HEK293 (cell line): Measurements from ENCODE around the gene UGT1A4.
A peak's percentile ranks its signal among the peaks of the same experiment; 100 is the strongest.
"Not testable (repeated sequence)": the region's sequence is repeated elsewhere in the genome, so short reads cannot be mapped to it uniquely, and the experiment has no call there.

Experiments
- CTCF ChIA-PET: fragments of 350-600 bp; formaldehyde crosslinking; extraction: SDS; loops from one replicate; lab custom pipeline; 2021; ENCODE audit warnings: antibody characterized with exemption; lab: Yijun Ruan, JAX
- POLR2A ChIA-PET: fragments of 300-600 bp; formaldehyde crosslinking; extraction: SDS; loops from one replicate; lab custom pipeline; 2020; ENCODE audit warnings: antibody characterized with exemption, inconsistent platforms; lab: Yijun Ruan, JAX
- H3K27ac ChIP-seq: fragments of 200-500 bp; sonication (Bioruptor generic); 2 replicates; pipeline ENCODE4 v1.5.1; 2014; ENCODE audit warnings: low read depth, low read length, control low read depth, inconsistent platforms; ENCODE audit errors: extremely low read depth
- H3K36me3 ChIP-seq, 2 experiments: fragments of 200-500 bp in 1 of 2; sonication (Bioruptor generic) in 1 of 2; 1 replicate in 1 of 2; 2 replicates in 1 of 2; pipeline ENCODE4 v1.5.1; 2014 to 2017; ENCODE audit warnings: inconsistent platforms in 2 of 2, low read length in 2 of 2; ENCODE audit not compliant: control insufficient read depth in 2 of 2, insufficient read depth in 1 of 2
- H3K4me1 ChIP-seq: fragments of 200-500 bp; sonication (Bioruptor generic); 2 replicates; pipeline ENCODE4 v1.5.1; 2014; ENCODE audit warnings: mild to moderate bottlenecking, low read length, inconsistent platforms; ENCODE audit not compliant: control insufficient read depth, insufficient read depth
- H3K4me3 ChIP-seq: 2 replicates; pipeline ENCODE4 v1.5.1; 2011; ENCODE audit warnings: low read depth, mild to moderate bottlenecking, control low read depth, low read length, moderate library complexity
- H3K9me3 ChIP-seq: fragments of 200-500 bp; sonication (Bioruptor generic); 2 replicates; pipeline ENCODE4 v1.5.1; 2014; ENCODE audit warnings: low read depth, low read length, inconsistent platforms; ENCODE audit not compliant: control insufficient read depth, insufficient read depth
- INSM2 ChIP-seq: fragments of 450-650 bp; formaldehyde crosslinking; IDR thresholded peaks from 2 replicates; pipeline ENCODE4 v1.5.1; 2016; ENCODE audit warnings: missing biosample characterization, missing genetic modification characterization
- SETDB1 ChIP-seq: IDR thresholded peaks from one replicate; pipeline ENCODE4 v1.6.1; 2017; ENCODE audit warnings: mild to moderate bottlenecking, low read length, moderate library complexity, mixed read lengths; ENCODE audit not compliant: insufficient read length
- ZBTB11 ChIP-seq: fragments of 450-650 bp; formaldehyde crosslinking; conservative IDR thresholded peaks from 2 replicates; pipeline ENCODE4 v1.5.1; 2016; ENCODE audit warnings: low read depth, missing biosample characterization, missing genetic modification characterization
- ZNF19 ChIP-seq: fragments of 450-650 bp; formaldehyde crosslinking; IDR thresholded peaks from 2 replicates; pipeline ENCODE4; 2016; ENCODE audit warnings: missing biosample characterization, missing genetic modification characterization, low read depth
- ZNF292 ChIP-seq: fragments of 450-650 bp; formaldehyde crosslinking; IDR thresholded peaks from 2 replicates; pipeline ENCODE4 v1.5.1; 2016; ENCODE audit warnings: low read depth, missing biosample characterization, missing genetic modification characterization, borderline replicate concordance
- ZNF335 ChIP-seq: fragments of 450-650 bp; formaldehyde crosslinking; conservative IDR thresholded peaks from 2 replicates; pipeline ENCODE4 v1.5.1; 2016; ENCODE audit warnings: missing biosample characterization, missing genetic modification characterization
- ZNF513 ChIP-seq: fragments of 450-650 bp; IDR thresholded peaks from 2 replicates; pipeline ENCODE4 v1.5.1; 2018; ENCODE audit warnings: missing biosample characterization, missing genetic modification characterization
- ZNF561 ChIP-seq: fragments of 450-650 bp; IDR thresholded peaks from 2 replicates; pipeline ENCODE4 v1.5.1; 2018; ENCODE audit warnings: missing biosample characterization, missing genetic modification characterization, borderline replicate concordance
- ZSCAN5A ChIP-seq: fragments of 450-650 bp; formaldehyde crosslinking; IDR thresholded peaks from 2 replicates; pipeline ENCODE4 v1.5.1; 2016; ENCODE audit warnings: missing biosample characterization, missing genetic modification characterization

UGT1A4 gene

GRCh38 chr2:233747283-233747544 is 28.7 kb downstream of the UGT1A4 start (continued):
- TF ChIP-seq ZBTB11: no peak
- TF ChIP-seq, all 188 proteins: peak for 0

- POLR2A ChIA-PET, H3K4me1 ChIP-seq, H3K27ac ChIP-seq, H3K4me3 ChIP-seq, H3K36me3 ChIP-seq, H3K9me3 ChIP-seq: not testable (repeated sequence)
- peak; percentile 76 for TF ChIP-seq SETDB1
- CTCF ChIA-PET: interaction anchor here (0.6 to 0.7 kb wide), 2 partner anchors 303 to 371 kb away, joined by 3 to 4 read pairs; no protein-coding TSS in a partner anchor
Observed at GRCh38 chr2:233750689-233751088, 32.2 kb downstream of the UGT1A4 start.

GRCh38 chr2:233751212-233752009 is 32.9 kb downstream of the UGT1A4 start:
- POLR2A ChIA-PET, H3K27ac ChIP-seq, H3K4me3 ChIP-seq, H3K9me3 ChIP-seq, H3K36me3 ChIP-seq, H3K4me1 ChIP-seq: not testable (repeated sequence)
- CTCF ChIA-PET: interaction anchor here (0.6 to 0.7 kb wide), 2 partner anchors 303 to 371 kb away, joined by 3 to 4 read pairs; no protein-coding TSS in a partner anchor

- H3K27ac ChIP-seq: no peak overlapping the region
- POLR2A ChIA-PET: no interaction called here
- no peak overlapping the region for H3K4me3 ChIP-seq
- CTCF ChIA-PET: no interaction called here
- no peaks in the 10 kb centered on the region for H3K9me3 ChIP-seq
- no peaks in the 10 kb centered on the region for H3K4me1 ChIP-seq
- H3K36me3 ChIP-seq: no peaks in the 10 kb centered on the region
- TF ChIP-seq INSM2 (no peak), ZNF19 (tag by site-specific recombination) (no peak), ZNF292 (no peak), ZNF513 (tag by site-specific recombination) (no peak), ZSCAN5A (tag by site-specific recombination) (no peak), ZNF335 (tag by site-specific recombination) (no peak), ZNF561 (tag by site-specific recombination) (no peak)
- TF ChIP-seq, all 188 proteins: peak for 0
Observed at GRCh38 chr2:233754872-233755611, 36.5 kb downstream of the UGT1A4 start.
